GM21529 (cell line): ENCODE data around the gene YAF2.
"Not testable (repeated sequence)": the region's sequence is repeated elsewhere in the genome, so short reads cannot be mapped to it uniquely, and the experiment has no call there.

Experiments
- ATAC-seq: cut with Tn5 transposase; IDR thresholded peaks from one replicate; pipeline ENCODE4 v1.9.1; 2021; ENCODE audit not compliant: unreplicated experiment

The YAF2 gene

GRCh38 chr12:42199007-42199406 is 39.0 kb downstream of the YAF2 start:
- ATAC-seq = no peak

DNA sequence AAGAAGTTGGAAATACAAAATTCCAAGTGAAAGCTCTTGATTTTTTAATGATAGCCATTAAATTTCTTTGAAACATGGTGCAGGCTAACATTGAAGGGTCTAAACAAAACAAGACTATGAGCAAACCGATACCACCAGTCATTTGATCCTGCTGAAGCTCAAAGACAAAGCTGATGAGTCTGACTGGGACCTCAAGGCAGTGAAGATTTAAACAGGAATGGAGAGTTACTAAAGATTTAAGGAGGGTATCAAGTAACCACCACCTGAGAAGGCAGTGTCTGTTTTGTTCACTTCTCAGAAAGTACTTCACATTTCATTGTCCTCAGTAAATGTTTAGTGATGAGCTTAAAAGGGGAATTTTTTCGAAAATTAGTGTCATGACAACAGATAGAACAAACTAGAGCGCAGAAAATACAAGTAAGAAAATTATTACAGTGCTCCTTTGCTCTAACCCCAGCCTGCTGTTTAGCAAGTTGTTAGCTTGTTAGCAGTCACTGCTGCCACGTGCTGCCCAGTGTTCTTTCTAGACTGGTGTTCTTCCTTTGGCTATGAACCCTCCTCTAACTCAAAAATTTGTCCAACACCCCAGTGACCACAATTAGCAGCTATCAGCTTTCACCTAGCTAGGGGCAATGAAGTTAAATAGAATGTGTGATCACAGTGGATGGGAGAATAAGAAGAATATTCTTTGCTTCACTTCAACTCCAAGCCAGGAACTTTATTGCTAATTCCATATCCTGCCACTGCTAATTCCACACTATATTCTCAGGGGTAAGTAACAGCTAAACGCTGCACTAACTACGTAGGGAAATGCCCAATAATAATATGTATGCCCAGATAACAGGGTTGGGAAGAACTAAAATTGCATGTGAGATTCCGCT is 41.1 kb downstream of the YAF2 start:
- ATAC-seq = no peak

DNA sequence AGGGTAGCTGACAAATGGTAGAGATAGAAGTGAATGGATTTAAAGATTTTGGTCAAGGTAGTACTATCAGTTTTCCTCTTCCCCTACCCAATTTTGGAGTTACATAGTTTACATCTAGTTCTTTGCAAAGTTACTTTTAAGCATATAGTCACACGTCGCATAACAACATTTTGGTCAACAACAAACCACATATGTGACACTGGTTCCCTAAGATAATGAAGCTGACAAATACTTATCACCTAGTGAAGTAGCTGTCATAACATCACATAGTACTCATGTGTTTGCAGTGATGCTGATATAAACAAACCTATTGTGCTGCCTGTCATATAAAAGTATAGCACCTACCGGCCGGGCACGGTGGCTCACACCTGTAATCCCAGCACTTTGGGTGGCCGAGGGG is 45.4 kb downstream of the YAF2 start:
- ATAC-seq = no peak

DNA sequence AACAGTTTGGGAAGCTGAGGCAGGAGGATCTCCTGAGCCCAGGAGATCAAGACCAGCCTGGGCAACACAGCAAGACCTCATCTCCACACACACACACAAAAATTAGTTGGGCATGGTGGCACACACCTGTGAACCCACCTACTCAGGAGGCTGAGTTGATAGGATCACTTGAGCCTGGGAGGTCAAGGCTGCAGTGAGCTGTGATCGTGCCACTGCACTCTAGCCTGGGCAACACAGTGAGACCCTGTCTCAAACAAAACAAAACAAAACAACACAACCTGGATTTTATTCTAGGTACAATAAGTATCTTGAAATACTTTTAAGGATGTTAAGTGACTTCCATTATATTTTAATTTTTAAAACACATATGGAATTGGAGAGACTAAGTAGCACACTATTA is 45.8 kb downstream of the YAF2 start:
- ATAC-seq = no peak

GRCh38 chr12:42190376-42190775 is 47.7 kb downstream of the YAF2 start:
- ATAC-seq = no peak

DNA sequence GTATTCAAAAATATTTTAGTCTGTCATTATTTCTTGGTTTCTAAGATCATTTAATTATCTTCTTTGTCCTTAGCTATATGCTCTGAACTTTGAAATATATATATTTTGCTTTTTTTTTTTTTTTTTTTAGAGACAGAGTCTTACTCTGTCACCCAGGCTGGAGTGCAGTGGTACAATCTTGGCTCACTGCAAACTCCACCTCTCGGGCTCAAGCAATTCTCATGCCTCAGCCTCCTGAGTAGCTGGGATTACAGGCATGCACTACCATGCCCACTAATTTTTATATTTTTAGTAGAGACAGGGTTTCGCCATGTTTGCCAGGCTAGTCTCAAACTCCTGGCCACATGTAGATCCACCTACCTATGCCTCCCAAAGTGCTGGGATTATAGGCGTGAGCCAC is 49.8 kb downstream of the YAF2 start:
- not testable (repeated sequence) for ATAC-seq

- ATAC-seq = no peak
Measured at GRCh38 chr12:42187799-42188198, 50.2 kb downstream of the YAF2 start.

DNA sequence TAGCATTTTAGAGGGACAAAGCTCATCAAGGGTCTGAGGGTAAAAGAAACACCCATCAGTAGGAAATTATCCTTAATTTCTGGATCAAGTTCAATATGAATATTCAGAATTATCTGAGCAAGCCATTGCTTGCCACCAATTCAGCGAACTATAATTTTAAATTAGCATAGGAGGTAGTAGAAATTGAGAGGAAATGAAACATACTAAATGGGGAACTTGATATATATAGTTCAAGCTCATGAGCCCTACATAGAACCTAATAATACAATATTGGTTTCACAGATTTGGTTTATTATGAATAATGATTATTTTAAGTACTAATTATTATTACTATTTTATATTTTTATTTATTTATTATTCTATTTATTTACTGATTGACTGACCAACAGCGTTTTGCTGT is 51.3 kb downstream of the YAF2 start:
- ATAC-seq = peak; percentile 58

DNA sequence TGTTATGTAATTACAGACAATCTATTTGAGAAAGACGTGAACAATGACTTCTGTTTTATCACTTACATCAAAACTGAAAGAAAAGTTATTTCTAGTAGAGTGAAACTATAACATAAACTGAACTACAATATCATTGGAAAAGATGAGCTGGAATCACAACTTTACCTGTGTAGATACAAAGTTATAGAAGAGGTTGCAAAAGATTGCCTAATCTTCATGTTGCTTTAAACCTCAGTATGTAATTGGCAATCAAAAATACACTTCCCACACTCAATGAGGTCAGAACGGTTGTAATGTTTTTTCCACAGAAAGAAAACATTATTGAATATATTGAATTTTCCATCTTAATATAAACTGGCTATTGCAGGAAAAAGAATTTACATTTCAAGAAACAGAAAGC is 55.7 kb downstream of the YAF2 start:
- ATAC-seq = no peak

DNA sequence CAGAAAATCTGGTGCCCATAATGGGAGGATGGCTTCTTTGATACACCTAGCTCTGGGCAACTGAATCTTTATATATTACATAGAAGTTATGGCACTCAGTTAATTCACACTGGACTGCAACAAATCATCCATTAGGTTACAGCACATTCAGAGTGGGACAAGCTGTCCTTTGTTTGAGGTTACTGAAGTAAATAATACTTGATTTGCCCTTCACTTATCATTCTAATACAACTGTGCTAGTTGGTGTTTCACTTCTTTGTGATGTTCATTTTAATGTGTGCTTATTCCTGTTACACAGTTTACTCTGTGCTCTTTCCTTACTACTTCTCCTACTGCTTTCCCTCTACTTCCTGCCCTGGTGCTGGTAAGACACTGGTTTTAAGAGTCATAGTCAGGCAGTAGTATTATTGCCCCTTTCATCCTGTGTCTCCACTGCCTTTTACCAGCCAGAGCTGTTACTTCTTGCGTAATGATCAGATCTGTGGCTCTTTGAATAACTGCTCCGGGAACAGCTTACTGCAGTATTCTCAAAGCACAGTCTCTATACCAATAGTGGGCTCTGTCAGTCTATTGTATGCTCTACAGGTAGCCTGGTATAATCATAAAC is 57.0 kb downstream of the YAF2 start:
- no peak for ATAC-seq

- no peak for ATAC-seq
Measured at GRCh38 chr12:42178101-42178500, 59.9 kb downstream of the YAF2 start.

- ATAC-seq = no peak
Measured at GRCh38 chr12:42174978-42175377, 63.1 kb downstream of the YAF2 start.

- ATAC-seq = no peak
Measured at GRCh38 chr12:42173961-42174521, 64.0 kb downstream of the YAF2 start.

DNA sequence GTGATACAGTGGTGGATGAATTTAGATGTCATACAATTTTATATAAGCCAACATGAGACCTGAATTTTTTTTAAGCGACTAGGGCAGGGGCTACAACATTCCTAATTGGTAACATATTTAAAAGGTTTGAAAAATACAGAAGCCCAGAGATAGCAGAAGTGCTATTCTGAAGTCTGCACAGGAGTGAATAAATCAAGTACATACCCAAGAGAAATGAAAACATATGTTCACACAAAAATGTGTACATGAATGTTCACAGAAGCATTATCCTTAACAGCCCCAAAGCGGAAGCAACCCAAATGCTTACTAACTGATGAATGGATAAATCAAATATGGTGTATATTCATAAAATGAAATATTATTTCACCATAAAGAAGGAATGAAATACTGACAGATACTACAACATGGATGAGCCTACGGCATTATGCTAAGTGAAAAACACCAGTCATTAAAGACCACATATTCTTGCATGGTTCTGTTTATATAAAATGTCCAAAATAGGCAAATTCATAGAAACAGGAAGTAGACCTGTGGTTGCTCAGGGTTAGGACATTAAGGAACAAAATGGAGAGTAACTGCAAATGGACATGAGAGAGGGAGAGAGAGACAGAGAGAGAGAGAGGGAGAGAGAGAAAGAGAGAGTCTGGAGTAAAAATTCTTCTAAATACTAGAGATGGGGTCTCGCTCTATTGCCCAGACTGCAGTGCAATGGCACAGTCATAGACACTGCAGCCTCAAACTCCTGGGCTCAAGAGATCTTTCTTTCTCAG is 65.4 kb downstream of the YAF2 start:
- ATAC-seq = no peak

- ATAC-seq = no peak
Measured at GRCh38 chr12:42167711-42168110, 70.3 kb downstream of the YAF2 start.

DNA sequence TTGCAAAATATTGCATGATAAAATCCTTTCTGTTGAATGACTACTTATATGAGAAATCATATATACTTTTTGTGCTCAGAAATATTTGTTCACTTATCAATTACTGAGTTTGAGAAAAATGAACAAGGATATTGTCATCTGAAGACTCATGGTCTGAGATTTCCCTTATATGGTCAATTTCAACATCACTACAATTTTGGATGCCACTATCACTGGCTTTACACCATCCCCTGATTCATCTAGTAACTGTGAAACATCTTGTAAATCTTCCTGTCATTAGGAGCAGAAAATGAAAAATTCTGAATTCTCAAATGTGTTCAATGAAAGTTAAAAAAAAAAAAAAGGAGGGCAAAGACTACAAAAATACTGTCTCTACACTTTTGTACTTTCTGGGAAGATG is 71.5 kb downstream of the YAF2 start:
- ATAC-seq = no peak

GRCh38 chr12:42163913-42164312 is 74.1 kb downstream of the YAF2 start:
- ATAC-seq = no peak

DNA sequence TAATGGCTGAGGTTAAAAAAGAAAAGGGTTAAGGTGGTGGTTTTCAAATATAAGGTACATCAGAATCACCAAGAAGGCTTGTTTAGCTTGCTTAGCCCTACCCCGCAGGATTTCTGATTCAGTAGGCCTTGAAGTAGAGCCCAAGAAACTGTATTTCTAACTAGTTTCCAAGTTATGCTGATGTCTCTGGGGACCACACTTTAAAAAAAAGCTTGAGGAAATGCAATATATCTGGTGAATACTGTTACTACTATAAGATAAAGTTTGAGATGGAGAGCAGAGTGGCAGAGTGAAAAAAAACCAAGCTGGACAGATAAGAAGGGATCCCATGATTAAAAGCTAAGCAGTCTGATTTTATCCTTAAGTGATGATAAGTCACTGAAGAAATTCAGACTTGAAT is 75.1 kb downstream of the YAF2 start:
- ATAC-seq = no peak

GRCh38 chr12:42162193-42162592 is 75.9 kb downstream of the YAF2 start:
- no peak for ATAC-seq

DNA sequence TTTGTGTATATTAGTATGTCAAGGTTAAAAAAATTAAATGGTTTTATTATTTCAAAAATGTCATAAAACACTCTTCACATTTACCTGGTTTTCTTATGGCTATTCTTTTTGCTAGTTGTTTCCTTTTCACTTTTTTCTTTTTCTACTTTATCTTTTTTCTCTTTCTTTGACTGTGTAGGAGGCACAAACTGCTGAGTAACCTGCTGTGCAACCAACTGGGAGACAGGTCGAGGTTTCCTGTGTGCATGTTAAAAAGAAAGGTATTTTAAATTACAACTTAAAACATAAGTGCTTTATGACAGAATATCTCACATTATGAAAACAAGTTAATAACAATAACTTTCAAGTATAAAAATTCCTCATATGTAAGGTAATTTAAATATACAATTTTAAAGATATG is 76.5 kb downstream of the YAF2 start:
- ATAC-seq = no peak

- no peak for ATAC-seq
Measured at GRCh38 chr12:42156232-42156631, 81.8 kb downstream of the YAF2 start.
